AG10803 (cell line): ENCODE measurements around the gene COPA.
A peak's percentile ranks its signal among the peaks of the same experiment; 100 is the strongest.

Source experiments
- DNase-seq: peaks from one replicate; pipeline ENCODE4 v3.0.0; 2010; ENCODE audit warnings: low read depth
- H3K4me3 ChIP-seq: 2 replicates; pipeline ENCODE4 v1.5.1; 2011; ENCODE audit warnings: mild to moderate bottlenecking, low read length, control low read depth
- CTCF ChIP-seq: conservative IDR thresholded peaks from 2 replicates; pipeline ENCODE4 v1.5.1; 2011; ENCODE audit warnings: mild to moderate bottlenecking, low read length, control low read depth, inconsistent platforms

The COPA gene

GRCh38 chr1:160257411-160258015, 85.5 kb downstream of the COPA start:
- DNase-seq = no peak
- TF ChIP-seq CTCF = no peak
- H3K4me3 ChIP-seq = no peak overlapping the region

- no peak overlapping the region for H3K4me3 ChIP-seq
- TF ChIP-seq CTCF = no peak
- DNase-seq = peak; percentile 80
Observed at GRCh38 chr1:160256396-160257046, 86.5 kb downstream of the COPA start.

GRCh38 chr1:160255781-160256300, 87.2 kb downstream of the COPA start:
- TF ChIP-seq CTCF = no peak
- no peak for DNase-seq
- H3K4me3 ChIP-seq = no peak overlapping the region

GRCh38 chr1:160251687-160252526, 91.1 kb downstream of the COPA start:
- DNase-seq = peak; percentile 81
- peak; percentile 80 for TF ChIP-seq CTCF

GRCh38 chr1:160251011-160251410, 92.0 kb downstream of the COPA start:
- no peak for TF ChIP-seq CTCF
- no peak overlapping the region for H3K4me3 ChIP-seq
- no peak for DNase-seq

More at GRCh38 chr1:160251687-160252526, 91.1 kb downstream of the COPA start:
- H3K4me3 ChIP-seq = no peak overlapping the region

GRCh38 chr1:160247053-160247452, 96.0 kb downstream of the COPA start:
- DNase-seq = no peak
- no peak overlapping the region for H3K4me3 ChIP-seq
- no peak for TF ChIP-seq CTCF
